NOMO-1 treated with DMSO at 0.1 percent for 48 hours (cell line): ENCODE measurements around the gene TNFRSF21.
"Not testable (repeated sequence)": the region's sequence is repeated elsewhere in the genome, so short reads cannot be mapped to it uniquely, and the experiment has no call there.

Experiments used
- DNase-seq: peaks from one replicate; lab custom pipeline; 2025; ENCODE audit not compliant: unreplicated experiment; lab: John Stamatoyannopoulos, UW

Gene TNFRSF21

GRCh38 chr6:47230579-47230978 lies 79.1 kb downstream of the TNFRSF21 start:
- DNase-seq, result peak; percentile 49

- no peak for DNase-seq
These were observed 80.5 kb downstream of the TNFRSF21 start for GRCh38 chr6:47229255-47229654.

- DNase-seq, result not testable (repeated sequence)
These were observed 81.6 kb downstream of the TNFRSF21 start for GRCh38 chr6:47228093-47228492.

- not testable (repeated sequence) for DNase-seq
These were observed 86.5 kb downstream of the TNFRSF21 start for GRCh38 chr6:47223251-47223650.

- DNase-seq, result no peak
These were observed 88.1 kb downstream of the TNFRSF21 start for GRCh38 chr6:47221565-47221964.

- DNase-seq, result no peak
These were observed 100.1 kb downstream of the TNFRSF21 start for GRCh38 chr6:47209632-47210031.

GRCh38 chr6:47207261-47207660 lies 102.4 kb downstream of the TNFRSF21 start:
- DNase-seq, result no peak

- no peak for DNase-seq
These were observed 103.1 kb downstream of the TNFRSF21 start for GRCh38 chr6:47206626-47207025.

GRCh38 chr6:47203938-47204611 lies 105.6 kb downstream of the TNFRSF21 start:
- no peak for DNase-seq

GRCh38 chr6:47203266-47203937 lies 106.3 kb downstream of the TNFRSF21 start:
- peak; percentile 42 for DNase-seq

GRCh38 chr6:47202644-47203205 lies 107.0 kb downstream of the TNFRSF21 start:
- no peak for DNase-seq

GRCh38 chr6:47200536-47201334 lies 109.0 kb downstream of the TNFRSF21 start:
- DNase-seq, result no peak

- no peak for DNase-seq
These were observed 111.7 kb downstream of the TNFRSF21 start for GRCh38 chr6:47197682-47198640.

GRCh38 chr6:47196113-47196512 lies 113.6 kb downstream of the TNFRSF21 start:
- no peak for DNase-seq

GRCh38 chr6:47195011-47195650 lies 114.6 kb downstream of the TNFRSF21 start:
- DNase-seq, result no peak

GRCh38 chr6:47188588-47189021 lies 121.1 kb downstream of the TNFRSF21 start:
- DNase-seq, result no peak

- DNase-seq, result no peak
These were observed 121.7 kb downstream of the TNFRSF21 start for GRCh38 chr6:47187893-47188587.

GRCh38 chr6:47187113-47187512 lies 122.6 kb downstream of the TNFRSF21 start:
- no peak for DNase-seq

GRCh38 chr6:47182291-47182957 lies 127.3 kb downstream of the TNFRSF21 start:
- no peak for DNase-seq
